ENCODE measurements around the gene ALOX15.

ALOX15 gene

GRCh38 chr17:4617090-4617489 is 24.4 kb downstream of the ALOX15 start:
- no peak for TF ChIP-seq CTCF (IDR thresholded peaks at IDR 0.05; ENCODE audit: insufficient read depth, missing control alignments)
- no peak for FAIRE-seq

GRCh38 chr17:4616476-4616875 is 25.0 kb downstream of the ALOX15 start:
- FAIRE-seq (no peak), DNase-seq (ENCODE audit: insufficient read length, low spot score) (no peak)
- TF ChIP-seq CTCF (IDR thresholded peaks at IDR 0.05; ENCODE audit: insufficient read depth, missing control alignments): no peak

More at GRCh38 chr17:4617090-4617489, 24.4 kb downstream of the ALOX15 start:
- DNase-seq (ENCODE audit: insufficient read length, low spot score): no peak

- FAIRE-seq: no peak
- TF ChIP-seq CTCF (IDR thresholded peaks at IDR 0.05; ENCODE audit: insufficient read depth, missing control alignments): no peak
- no peak for DNase-seq (ENCODE audit: insufficient read length, low spot score)
These were observed 30.8 kb downstream of the ALOX15 start for GRCh38 chr17:4610656-4611055.

GRCh38 chr17:4610162-4610561 is 31.3 kb downstream of the ALOX15 start:
- TF ChIP-seq CTCF (IDR thresholded peaks at IDR 0.05; ENCODE audit: insufficient read depth, missing control alignments): no peak
- FAIRE-seq (no peak), DNase-seq (ENCODE audit: insufficient read length, low spot score) (no peak)

GRCh38 chr17:4609761-4610160 is 31.7 kb downstream of the ALOX15 start:
- DNase-seq (ENCODE audit: insufficient read length, low spot score) (no peak), FAIRE-seq (no peak)
- no peak for TF ChIP-seq CTCF (IDR thresholded peaks at IDR 0.05; ENCODE audit: insufficient read depth, missing control alignments)

- DNase-seq (ENCODE audit: insufficient read length, low spot score): no peak
- no peak for FAIRE-seq
- TF ChIP-seq CTCF (IDR thresholded peaks at IDR 0.05; ENCODE audit: insufficient read depth, missing control alignments): no peak
These were observed 33.7 kb downstream of the ALOX15 start for GRCh38 chr17:4607773-4608187.

GRCh38 chr17:4607261-4607741 is 34.2 kb downstream of the ALOX15 start:
- TF ChIP-seq CTCF (IDR thresholded peaks at IDR 0.05; ENCODE audit: insufficient read depth, missing control alignments): no peak
- no peak for DNase-seq (ENCODE audit: insufficient read length, low spot score)
- no peak for FAIRE-seq

All from D721Med (cell line).